Muscle of arm (tissue), 12 donors: ENCODE data around the gene HOTAIR. TPM values are rescaled to one million over a fixed set of nuclear protein-coding genes. Genes with fewer than 3 reads are reported as not detected.

Experiments used
- DNase-seq: peaks from one replicate; pipeline ENCODE4 v3.0.0-alpha.2; 2013
- polyA plus RNA-seq, 12 donors: library from polyadenylated mRNA; unstranded; fragments of 120-200 nt; gene quantifications; one replicate each; pipeline ENCODE4 v1.2.1, GENCODE V29; 2013; ENCODE audit not compliant: insufficient read length in 12 of 12

Gene HOTAIR
- polyA plus RNA-seq, 12 donors, result 0.11 TPM; not detected in 11

DNA sequence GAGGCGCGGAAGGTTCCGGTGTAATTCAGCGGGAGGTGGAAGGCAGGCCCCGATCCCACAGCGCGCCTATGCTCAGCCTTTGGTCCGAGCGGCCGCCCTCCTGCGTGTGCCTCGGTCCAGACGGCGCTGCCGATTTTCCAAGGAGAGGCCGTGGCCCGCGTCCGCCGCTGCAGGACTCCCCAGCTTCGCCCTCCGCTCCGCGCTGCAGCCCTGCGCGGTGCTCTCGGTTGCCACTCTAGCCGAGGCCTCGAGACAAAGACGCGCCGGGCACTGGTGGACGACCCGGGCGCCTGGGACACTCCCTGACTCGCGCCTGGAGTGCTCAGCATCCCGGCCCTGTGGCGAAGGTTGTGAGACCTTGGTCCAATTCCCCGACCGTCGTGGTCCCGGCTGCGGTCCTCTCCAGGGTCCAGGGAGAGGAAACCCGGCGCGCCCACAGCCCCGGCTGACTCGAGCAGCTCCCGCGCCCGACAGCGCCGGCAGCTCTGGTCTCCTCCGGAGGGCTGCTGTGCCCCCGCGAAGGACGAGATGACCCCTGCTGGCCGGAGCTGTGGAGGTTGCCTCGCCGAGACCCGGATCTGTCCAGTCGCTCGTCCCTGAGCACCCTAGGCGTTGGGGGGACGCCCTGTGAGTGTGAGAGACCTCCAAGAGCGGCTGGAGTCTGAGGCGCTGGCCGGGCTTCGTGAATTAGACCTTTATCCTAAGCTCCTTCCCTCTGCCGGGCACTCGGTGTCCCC, 13.6 kb downstream of the HOTAIR start:
- DNase-seq, result no peak

DNA sequence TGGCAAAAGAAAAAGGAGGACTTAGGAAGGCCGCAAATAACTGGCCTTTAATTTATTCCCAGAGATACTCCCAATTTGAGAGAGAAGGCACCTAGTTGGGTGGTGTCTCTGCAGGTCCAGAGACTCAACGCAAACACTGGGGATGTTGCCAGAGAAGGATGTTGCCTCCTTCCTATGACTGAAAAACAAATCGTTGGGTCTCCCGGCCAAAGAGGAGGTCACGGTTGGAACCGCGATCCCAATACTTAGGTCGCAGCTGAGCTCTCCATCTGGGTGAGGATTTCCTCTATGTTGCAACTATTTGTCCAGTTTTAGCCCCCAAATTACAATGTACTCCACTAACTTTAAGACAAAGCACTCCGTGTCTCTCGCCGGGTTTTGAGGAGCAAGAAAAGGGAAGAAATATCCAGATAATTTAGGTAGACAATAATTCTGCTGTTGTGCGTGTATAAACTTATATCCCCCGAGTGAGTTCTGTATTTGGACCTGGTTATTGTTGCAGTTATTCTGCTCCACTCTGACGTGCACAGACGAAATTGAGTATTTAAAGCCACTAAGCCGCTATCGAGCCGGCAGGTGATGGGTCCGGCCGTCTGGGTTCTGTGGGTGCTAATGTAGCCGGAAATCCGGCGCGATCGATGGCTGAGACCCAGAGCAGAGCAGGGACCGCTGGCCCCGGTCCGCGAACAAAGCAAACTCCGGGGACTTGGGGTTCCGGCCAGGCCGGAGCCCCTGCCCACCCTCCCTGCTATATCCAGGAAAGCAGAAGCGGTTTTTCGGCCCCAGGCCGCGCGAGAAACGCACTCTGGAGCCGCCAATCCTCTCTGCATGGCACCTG, 14.3 kb downstream of the HOTAIR start:
- DNase-seq, result no peak

DNA sequence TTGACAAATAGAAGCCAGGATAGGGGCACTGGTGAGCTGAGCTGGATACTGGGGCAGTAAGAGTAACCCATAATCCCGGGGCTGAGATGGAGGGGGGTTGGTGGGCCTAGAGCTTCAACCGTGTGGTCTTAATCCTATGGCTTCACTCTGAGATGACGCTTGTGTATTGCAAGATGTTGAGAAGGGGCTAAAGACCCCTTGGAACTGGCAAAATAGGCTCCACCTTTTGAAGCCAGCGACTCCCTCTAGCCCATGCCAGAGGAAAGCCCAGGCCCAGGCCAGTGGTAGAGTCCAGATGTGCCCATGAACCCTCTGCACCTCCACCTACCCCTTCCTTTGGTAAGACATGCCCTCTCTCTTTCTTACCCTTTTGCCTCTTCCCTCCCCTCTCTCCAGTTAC, 15.4 kb downstream of the HOTAIR start:
- DNase-seq, result no peak

DNA sequence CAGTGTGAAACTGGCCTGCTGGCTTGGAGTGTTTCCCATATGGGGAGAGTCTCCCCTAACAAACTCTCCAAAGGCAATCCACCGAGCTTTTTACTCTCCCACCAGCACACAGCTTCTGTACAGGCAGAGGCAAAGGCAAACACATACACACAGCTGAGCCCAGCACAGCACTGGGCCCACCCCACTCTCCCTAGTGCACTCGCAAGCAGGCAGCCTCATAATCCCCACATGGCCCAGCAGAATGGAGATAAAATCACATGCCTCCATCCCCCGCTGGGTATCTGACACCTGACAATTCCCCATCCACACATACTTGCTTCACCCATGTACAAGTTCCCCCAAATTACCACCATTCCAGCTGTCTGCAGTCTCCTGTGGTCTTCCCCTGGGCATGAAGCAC, 16.6 kb downstream of the HOTAIR start:
- DNase-seq, result no peak

DNA sequence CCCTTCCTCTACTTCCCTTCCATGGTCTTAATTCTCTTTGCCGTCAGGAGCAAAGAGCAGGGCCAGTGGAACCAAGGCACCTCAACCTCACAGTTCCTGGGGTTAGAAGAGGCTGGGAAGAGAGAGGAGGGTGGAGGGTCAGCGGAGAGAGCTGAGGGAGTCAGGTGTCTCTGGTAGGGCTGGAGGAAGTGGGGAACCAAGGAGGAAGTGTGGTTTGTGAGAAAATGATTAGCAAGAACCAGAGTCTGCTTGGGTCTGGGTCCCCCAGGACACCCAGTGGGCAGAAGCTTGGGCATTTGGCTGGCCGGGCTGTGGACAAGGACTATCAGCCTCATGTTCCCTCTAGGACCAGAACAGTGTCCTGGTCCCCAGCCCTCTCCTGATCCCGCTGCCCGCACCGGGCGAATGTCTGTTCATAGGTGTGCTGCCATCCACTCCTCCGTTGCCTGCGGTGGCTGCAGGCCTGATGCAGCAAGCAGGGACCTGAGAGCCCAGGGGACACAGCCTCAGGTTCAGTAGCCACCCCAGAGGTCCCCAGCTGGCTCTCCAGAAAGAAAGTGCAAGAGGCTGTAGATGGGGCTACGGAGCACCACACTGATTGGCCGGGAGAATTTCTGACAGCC, 17.7 kb downstream of the HOTAIR start:
- no peak for DNase-seq

DNA sequence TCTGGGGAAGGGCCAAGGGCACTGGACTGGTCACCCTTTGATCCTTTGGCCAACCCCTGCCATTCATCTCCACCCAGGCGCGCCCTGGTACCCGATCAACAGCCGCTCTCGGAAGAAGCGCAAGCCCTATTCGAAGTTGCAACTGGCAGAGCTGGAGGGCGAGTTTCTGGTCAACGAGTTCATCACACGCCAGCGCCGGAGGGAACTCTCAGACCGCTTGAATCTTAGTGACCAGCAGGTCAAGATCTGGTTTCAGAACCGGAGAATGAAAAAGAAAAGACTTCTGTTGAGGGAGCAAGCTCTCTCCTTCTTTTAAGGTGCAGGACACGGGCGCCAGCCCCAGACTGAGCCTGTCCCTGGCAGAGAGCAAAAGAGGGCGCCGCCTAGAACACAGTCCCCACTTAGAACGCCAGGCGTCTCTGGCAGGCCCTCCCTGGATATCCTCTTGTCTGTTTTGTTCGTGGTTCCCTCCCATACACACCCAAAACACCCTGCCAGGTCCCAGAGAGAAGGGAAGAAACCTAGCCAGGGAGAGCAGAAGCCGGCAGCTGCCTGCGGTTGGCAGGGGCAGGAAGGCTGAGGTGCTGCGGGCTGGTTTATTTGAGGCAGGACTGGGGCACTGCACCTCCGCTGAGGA, 18.4 kb downstream of the HOTAIR start:
- no peak for DNase-seq

DNA sequence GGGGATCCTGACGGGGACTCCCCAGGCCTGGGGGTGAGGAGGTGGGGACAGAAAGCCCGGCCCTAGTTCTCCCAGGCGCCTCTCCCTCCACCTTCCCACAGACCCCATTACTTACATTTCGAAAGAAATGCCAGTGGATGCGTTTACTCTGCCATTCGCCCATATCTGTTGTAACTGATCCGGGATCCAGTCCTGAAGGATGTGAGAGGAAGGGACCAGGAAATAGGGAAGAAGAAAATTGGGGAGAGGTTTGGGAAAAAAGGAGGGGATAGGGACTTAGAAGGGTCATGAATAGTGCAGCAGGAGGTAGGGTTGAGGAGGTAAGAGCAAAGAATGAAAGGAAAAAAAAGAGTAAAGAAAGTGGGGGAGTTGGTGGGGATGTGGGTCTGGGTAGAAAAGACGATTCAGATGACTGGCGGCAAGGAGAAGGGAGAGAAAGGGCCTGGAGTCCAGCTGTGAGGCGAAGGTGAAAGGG, 18.9 kb downstream of the HOTAIR start:
- no peak for DNase-seq

DNA sequence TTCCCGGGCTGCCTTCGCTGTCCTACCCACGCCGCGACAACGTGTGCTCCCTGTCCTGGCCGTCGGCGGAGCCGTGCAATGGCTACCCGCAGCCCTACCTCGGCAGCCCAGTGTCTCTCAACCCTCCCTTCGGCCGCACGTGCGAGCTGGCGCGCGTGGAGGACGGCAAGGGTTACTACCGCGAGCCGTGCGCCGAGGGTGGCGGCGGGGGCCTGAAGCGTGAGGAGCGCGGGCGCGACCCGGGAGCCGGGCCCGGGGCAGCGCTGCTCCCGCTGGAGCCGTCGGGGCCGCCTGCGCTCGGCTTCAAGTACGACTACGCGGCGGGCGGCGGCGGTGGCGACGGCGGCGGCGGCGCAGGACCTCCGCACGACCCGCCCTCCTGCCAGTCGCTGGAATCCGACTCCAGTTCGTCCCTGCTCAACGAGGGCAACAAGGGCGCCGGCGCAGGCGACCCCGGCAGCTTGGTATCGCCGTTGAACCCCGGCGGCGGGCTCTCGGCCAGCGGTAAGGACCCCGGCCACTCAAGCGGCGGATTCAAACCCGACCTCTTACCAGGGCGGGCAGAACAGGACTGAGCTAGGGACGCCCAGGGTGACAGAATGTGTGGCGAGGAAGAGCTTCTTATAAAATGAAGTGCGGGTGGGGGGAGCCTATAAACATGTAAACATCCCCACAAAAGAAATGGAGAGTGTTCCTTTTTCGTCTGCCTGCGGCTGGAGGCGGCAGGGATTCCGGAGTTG, 19.5 kb downstream of the HOTAIR start:
- DNase-seq, result no peak

DNA sequence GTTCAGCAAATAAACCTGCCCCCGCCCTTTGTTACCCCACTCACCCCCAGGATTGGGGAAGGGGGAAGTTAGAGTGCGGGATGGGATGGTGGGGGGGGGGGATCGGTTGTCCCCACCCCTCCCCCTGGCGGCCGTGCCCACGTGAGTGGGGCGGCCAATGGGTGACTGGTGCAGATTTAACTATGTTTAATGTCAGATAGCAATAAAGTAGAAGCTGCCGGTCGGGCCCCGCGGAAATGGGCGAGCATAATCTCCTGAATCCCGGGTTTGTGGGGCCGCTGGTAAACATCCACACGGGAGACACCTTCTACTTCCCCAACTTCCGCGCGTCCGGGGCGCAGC, 20.1 kb downstream of the HOTAIR start, which contains the start of gene HOXC12:
TSS of gene HOXC12 (plus strand) at position 210 of the 342 bp plus-strand sequence. CDS start at position 237, 27 bp downstream.
- DNase-seq, result no peak

DNA sequence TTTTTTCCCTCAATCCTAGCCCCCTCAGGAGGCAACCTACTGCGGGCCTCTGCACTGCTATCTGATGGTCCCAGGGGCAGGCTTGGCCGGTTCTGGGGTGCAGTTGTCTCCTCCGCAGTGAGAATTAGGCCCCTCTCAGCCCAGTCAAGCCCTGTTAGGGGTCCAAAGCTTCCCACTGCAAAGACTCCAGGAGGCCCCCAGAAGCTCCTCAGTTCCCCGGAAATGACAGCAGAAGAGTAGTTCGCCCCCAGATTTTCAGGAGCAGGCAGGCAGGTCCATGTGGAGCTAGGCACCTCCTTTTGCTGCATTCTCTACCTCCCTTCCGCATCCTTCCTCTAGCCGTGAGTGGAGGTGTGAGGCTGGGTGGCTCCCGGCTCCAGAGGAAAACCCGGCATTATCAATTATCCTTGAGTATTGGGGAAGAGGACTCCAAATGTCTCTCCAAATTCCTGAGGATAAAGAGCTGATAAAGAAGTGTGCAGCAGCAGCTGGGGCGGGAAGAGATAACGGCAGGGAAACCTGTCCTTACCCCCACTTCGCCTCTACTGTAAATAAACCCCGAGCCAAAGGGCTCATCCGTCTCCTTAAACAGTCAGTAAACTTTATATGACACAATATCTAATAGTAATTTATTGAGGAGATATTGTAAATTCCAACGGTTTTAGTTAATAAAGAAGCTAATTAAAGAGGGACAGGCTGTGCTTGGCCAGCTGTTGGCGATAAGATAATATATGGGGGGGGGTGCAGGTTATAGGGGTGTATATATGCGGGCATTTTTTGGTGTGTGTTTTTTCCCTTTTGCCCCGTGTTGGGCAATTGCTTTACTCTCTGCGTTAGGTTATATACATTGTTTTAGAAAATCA, 20.7 kb downstream of the HOTAIR start:
- no peak for DNase-seq

DNA sequence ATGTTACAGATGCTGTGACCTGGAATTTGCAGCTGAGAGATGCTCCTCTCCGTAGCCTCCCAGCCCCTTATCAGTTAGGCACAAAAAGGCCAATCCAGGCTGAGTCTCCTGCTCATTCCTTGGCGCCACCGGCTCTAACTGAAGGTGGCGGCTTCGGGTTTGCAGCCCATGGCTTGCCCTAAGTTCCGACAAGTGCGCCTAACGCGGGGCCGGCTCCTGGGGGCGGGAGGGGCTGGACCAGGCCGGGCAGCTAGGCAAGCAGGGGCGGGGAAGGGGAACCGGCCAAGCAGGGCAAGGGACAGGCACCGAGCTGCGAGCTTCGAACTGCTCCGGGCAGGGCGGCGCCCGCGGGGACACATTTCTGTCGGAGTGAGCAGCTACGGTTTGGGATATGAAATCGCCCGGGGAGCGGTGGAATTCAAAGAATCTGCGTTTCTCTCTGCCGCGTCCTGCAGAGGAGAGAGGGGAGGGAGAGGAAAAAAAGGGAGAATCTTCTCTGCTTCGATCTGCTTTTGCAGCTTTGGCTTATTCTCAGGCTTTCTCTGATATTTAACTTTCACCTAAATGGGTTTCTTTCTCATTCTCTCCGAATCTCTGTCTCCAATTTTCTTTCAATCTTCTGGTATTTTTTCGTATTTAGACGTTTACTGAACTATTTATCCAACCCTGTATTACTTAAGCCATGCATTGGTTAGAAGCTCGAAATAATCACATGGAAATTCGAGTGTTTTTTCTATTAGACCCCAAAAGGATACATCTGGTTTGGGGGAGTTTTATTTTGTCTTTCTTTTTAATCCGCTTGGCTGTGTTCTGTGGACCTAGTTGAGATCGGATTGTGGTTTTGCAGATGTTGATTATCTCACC, 21.7 kb downstream of the HOTAIR start:
- DNase-seq, result no peak

DNA sequence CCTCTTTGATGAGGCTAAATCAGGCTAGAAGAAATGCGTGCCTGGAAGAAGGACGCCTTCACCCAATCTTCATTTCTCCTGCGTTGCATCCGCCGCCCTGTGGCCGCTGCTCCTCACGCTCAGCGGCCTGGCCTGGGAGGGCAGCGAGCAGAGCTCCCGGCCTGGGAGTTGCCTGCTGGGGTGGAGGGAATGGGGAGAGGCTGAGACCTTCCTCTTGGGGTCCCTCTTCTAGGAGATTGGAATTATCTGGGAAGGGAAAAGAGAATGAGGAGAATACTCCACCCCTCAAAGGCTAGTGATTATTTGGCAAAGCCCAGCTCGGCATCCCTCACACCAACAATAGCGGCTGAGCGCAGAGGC, 22.4 kb downstream of the HOTAIR start:
- no peak for DNase-seq

DNA sequence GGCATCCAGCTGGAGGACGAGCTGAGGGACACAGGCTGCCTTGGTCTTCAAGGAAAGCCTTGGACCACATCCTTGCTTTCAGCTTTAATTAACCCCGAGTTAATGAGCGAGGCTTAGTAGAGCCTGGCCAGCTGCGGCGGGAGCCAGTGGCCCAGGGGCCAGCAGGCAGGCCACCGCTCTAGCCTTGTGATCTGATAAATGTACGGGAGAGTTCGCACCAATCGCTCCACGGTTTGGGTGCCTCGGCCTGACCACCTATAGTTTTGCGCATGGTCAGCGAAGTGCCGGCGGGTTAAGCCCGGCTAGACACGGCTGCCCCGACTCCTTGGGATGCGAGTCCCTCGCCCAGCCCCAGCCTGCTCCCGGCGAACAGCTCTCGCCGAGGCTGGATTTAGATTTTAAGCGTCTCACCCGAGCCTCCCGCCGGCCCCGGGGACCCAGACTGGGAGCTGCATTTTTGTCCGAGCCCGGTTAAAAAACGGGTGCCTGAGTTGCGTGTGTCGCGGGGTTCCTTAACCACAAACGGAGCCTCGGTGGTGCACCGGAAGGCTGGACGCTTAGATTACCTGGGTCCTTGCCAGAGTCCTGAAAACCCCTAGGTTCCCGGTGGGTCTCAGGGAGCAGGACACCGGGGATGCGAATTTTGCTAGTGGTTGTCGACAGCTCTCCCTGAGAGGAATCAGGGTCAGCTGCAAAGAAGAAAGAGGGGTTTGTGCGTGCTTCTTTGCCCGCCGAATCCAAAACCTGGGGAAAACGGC, 23.0 kb downstream of the HOTAIR start:
- no peak for DNase-seq

DNA sequence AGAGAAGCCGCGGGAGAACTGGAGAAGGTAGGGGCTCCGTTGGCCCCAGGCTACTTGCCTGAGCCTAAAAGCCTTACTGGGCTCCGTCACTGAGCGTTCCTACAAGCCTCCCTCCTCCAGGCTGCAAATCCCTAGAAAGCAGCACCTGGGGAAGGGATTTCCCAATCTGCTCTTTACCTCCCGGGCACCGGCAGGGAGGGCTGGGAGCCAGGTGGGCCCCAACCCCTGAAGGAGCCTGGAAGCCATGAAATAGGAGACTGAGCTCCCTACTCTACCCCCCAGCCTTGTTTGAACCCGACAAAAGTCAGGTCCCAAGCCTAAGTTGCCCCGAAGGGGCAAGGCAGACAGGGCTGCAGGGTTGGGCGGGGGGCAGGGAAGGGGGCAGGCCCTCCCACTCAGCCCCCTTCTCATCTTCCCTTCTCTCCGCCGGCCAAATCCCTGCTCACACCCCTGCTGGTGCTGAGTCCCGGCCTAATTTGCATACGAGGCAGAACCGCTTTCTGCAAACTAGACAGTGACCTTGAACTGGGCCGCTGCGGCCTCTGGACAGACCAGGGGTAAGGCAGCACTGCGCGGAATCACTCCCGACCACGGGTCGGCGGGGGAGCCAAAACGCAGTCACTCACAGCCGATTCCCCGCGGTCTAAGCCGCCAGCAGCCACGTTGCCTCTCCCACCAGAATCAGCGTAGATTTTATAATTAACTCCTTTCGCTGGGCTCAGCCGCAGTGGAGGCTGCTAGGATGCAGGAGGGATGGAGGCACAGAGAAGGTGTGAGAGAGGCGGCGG, 23.8 kb downstream of the HOTAIR start:
- no peak for DNase-seq

DNA sequence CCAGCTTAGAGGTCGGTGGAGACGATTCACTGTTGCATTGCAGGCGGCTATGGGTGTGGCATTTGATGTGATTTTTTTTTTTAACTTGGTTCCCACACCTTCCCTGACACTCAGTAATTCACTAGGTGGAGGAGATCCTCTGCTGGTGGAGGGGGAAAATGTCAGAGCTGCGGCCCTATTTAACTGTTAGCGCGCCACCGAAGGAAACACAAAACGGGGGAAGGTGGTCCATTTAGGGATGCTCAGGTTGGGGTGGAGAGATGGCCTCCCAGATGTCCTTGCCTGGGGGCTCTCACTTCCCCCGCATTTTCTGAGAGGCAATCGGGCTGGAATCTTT, 24.3 kb downstream of the HOTAIR start:
- DNase-seq, result no peak

DNA sequence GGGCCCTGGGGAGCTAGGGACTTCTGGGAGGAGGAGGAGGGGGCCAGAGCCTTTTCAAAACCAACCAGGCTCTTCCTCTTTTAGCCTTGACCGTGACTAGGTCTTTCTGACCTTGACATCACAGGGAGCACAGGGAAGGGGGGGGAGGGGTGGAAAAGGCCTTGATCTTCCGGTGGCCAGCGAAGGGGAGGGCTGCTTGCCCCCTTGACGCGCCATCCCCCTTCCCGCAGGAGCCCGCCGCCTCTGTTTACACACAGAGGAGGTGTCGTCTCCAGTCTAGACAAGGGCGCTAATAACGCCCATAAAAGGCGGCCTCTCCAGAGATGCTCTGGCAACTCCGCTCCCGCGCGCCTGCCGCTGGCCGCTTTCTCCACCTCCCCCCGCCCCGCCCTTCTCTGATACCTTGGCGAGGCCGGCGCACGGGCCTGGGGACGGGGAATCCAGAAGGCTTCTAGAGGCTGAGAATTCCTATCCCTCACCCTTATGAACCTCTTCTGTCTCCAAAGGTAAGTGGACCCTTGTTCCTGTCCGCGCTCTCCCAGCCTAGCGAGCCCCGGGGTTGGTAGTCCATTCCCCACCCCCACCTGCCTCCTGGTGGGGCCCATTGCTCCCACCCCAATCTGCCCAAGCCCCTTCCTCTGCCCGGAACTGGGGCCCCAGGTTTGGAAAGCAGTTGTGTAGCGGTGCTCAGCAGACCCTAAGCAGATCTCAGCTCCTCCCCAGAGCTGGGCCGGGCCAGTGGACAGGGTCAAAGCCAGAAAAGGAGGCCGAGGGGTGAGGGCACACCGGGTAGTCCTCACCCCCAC, 24.9 kb downstream of the HOTAIR start:
- no peak for DNase-seq
